Measurements from ENCODE around the gene CCDC126. TPM values are rescaled to one million over a fixed set of nuclear protein-coding genes. Genes with fewer than 3 reads are reported as not detected.
"Not testable (repeated sequence)": the region's sequence is repeated elsewhere in the genome, so short reads cannot be mapped to it uniquely, and the experiment has no call there.

CCDC126 gene
- polyA plus RNA-seq: 1 to 10 TPM; 4.5 to 5.3 TPM

DNA sequence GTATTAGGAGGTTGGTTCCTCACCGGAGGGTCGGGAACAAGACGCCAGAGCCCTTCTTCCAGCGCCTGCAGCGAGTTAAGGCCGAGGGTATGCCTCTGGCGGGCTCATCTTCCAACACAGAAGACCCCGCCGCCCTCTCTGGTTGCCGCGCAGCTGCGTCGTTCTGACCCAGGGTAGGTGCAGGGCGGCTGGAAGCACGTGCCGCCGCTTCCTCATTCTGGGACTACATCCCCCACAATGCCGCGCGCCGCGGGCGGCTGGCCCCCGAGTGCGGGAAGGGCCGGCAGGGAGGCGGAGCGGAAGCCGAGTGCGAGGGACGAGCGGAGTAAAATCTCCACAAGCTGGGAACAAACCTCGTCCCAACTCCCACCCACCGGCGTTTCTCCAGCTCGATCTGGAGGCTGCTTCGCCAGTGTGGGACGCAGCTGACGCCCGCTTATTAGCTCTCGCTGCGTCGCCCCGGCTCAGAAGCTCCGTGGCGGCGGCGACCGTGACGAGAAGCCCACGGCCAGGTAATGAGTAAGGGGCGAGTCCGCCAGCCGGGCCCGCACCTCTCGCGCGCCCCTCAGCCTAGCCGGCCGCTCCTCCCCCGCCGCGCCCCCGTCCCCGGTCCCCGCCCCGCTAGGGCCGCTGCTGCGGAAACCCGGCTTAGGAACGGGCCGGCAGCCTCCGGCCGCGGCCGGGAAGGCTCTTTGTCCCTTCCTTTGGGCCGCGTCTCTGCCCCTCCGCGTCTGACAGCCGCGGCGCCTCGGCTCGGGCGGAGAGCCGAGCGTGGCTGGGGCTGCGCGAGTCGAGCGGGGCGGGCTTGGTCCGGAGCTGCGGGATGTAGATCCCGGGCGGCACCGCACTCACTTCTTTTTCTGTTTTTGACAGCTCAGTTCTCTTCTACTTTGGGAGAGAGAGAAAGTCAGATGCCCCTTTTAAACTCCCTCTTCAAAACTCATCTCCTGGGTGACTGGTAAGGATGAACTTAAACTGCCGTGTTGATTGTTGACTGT lies at the start of gene CCDC126:
Gene CCDC126, plus strand, starts transcription at position 289 of the 998 bp plus-strand sequence. CDS start 13,934 bp downstream, outside the sequence.
- Histone ChIP-seq H3K27ac (ENCODE audit: low read depth in 2 of 2, low read length in 1 of 2) (peak within 1 kb of the TSS; percentile 97), H3K4me1 (ENCODE audit: control insufficient read depth in 2 of 2, insufficient read depth in 2 of 2, low read length in 1 of 2) (no peaks in the 10 kb centered on the region), H3K4me3 (ENCODE audit: low read depth in 1 of 2, low read length in 2 of 2) (peak within 1 kb of the TSS; percentile 78 to 86), H3K36me3 (ENCODE audit: control insufficient read depth in 2 of 2, insufficient read depth in 2 of 2, low read length in 1 of 2) (no peaks in the 10 kb centered on the region), H3K27me3 (ENCODE audit: control insufficient read depth in 1 of 2, insufficient read depth in 2 of 2, low read length in 2 of 2) (no peaks in the 10 kb centered on the region), H3K9me3 (ENCODE audit: control insufficient read depth in 2 of 2, insufficient read depth in 1 of 2, low read depth in 1 of 2, low read length in 1 of 2) (no peaks in the 10 kb centered on the region)
- WGBS, 2 donors: 1 to 2% methylated on average over 96 to 99 of the region's 99 CpGs

- Histone ChIP-seq H3K4me3 (ENCODE audit: low read depth in 1 of 2, low read length in 2 of 2) (no peak overlapping the region), H3K4me1 (ENCODE audit: control insufficient read depth in 2 of 2, insufficient read depth in 2 of 2, low read length in 1 of 2) (no peaks in the 10 kb centered on the region)
- 89 to 92% methylated on average over 4 of the region's 4 CpGs for WGBS, 2 donors
These were observed 49.5 kb upstream of the CCDC126 start for GRCh38 chr7:23547662-23548061.

DNA sequence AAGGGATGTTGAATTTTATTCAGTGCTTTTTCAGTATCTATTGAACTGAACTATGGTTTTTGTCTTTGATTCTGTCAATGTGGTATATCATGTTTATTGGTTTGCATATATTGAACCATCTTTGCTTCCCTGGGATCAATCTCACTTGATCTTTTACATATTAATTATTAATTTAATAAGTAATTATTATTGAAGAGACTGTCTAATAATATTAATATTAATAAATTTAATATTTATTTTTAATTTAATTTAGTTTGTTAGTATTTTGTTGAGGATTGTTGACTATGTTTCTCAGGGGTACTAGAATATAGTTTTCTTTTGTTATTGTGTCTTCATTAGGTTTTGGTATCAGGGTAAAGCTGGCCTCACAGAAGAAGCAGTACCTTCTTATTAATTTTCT lies 38.9 kb upstream of the CCDC126 start:
- Histone ChIP-seq H3K27ac (ENCODE audit: low read depth in 2 of 2, low read length in 1 of 2) (no peak overlapping the region), H3K27me3 (ENCODE audit: control insufficient read depth in 1 of 2, insufficient read depth in 2 of 2, low read length in 2 of 2) (no peaks in the 10 kb centered on the region), H3K9me3 (ENCODE audit: control insufficient read depth in 2 of 2, insufficient read depth in 1 of 2, low read depth in 1 of 2, low read length in 1 of 2) (no peaks in the 10 kb centered on the region), H3K4me1 (ENCODE audit: control insufficient read depth in 2 of 2, insufficient read depth in 2 of 2, low read length in 1 of 2) (no peaks in the 10 kb centered on the region), H3K36me3 (ENCODE audit: control insufficient read depth in 2 of 2, insufficient read depth in 2 of 2, low read length in 1 of 2) (no peaks in the 10 kb centered on the region), H3K4me3 (ENCODE audit: low read depth in 1 of 2, low read length in 2 of 2) (no peak overlapping the region)

More at GRCh38 chr7:23547662-23548061, 49.5 kb upstream of the CCDC126 start:
- Histone ChIP-seq H3K27me3 (ENCODE audit: control insufficient read depth in 1 of 2, insufficient read depth in 2 of 2, low read length in 2 of 2) (no peaks in the 10 kb centered on the region), H3K9me3 (ENCODE audit: control insufficient read depth in 2 of 2, insufficient read depth in 1 of 2, low read depth in 1 of 2, low read length in 1 of 2) (no peaks in the 10 kb centered on the region), H3K36me3 (ENCODE audit: control insufficient read depth in 2 of 2, insufficient read depth in 2 of 2, low read length in 1 of 2) (no peaks in the 10 kb centered on the region), H3K27ac (ENCODE audit: low read depth in 2 of 2, low read length in 1 of 2) (no peak overlapping the region)

DNA sequence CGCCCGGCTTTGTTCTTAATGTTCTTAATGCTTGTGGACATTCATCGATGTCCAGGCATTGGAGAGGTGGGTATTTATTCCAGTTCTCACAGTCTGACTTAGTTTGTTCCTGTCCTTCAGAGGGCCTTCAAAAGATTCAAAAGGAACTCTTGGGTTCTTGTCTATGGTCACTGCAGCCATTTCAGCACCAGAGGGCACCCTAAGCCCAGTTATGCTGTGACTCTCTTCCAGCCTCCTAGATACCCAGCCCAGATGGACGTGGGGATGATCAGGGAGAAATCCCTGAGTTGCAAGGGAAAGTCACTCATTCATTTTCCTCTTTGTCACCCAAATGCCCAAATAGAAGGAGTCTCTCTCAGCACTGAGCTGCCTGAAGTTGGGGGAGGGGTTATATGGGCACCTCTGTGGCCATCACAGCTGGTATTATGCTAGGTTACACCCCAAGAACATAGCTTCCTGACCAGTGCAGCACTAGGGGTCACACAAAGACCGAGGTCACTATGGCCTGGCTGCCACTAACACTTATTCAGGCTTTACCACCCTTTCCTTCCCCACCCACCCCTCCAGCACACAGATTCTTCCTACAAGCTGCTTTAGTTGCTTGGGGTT lies 26.5 kb upstream of the CCDC126 start:
- no peak overlapping the region for H3K27ac ChIP-seq (ENCODE audit: low read depth in 2 of 2, low read length in 1 of 2)
- WGBS, 2 donors: 32 to 37% methylated on average over 5 of the region's 5 CpGs
- no peaks in the 10 kb centered on the region for H3K9me3 ChIP-seq (ENCODE audit: control insufficient read depth in 2 of 2, insufficient read depth in 1 of 2, low read depth in 1 of 2, low read length in 1 of 2)
- no peak overlapping the region for H3K4me3 ChIP-seq (ENCODE audit: low read depth in 1 of 2, low read length in 2 of 2)
- H3K27me3 ChIP-seq (ENCODE audit: control insufficient read depth in 1 of 2, insufficient read depth in 2 of 2, low read length in 2 of 2): no peaks in the 10 kb centered on the region
- no peaks in the 10 kb centered on the region for H3K36me3 ChIP-seq (ENCODE audit: control insufficient read depth in 2 of 2, insufficient read depth in 2 of 2, low read length in 1 of 2)
- H3K4me1 ChIP-seq (ENCODE audit: control insufficient read depth in 2 of 2, insufficient read depth in 2 of 2, low read length in 1 of 2): no peaks in the 10 kb centered on the region

GRCh38 chr7:23581975-23582374 lies 15.2 kb upstream of the CCDC126 start:
- not testable (repeated sequence) for H3K4me1 ChIP-seq (ENCODE audit: control insufficient read depth in 2 of 2, insufficient read depth in 2 of 2, low read length in 1 of 2); H3K27me3 ChIP-seq (ENCODE audit: control insufficient read depth in 1 of 2, insufficient read depth in 2 of 2, low read length in 2 of 2); H3K27ac ChIP-seq (ENCODE audit: low read depth in 2 of 2, low read length in 1 of 2); H3K9me3 ChIP-seq (ENCODE audit: control insufficient read depth in 2 of 2, insufficient read depth in 1 of 2, low read depth in 1 of 2, low read length in 1 of 2); H3K4me3 ChIP-seq (ENCODE audit: low read depth in 1 of 2, low read length in 2 of 2); H3K36me3 ChIP-seq (ENCODE audit: control insufficient read depth in 2 of 2, insufficient read depth in 2 of 2, low read length in 1 of 2)
- 93 to 94% methylated on average over 1 of the region's 1 CpG for WGBS, 2 donors

DNA sequence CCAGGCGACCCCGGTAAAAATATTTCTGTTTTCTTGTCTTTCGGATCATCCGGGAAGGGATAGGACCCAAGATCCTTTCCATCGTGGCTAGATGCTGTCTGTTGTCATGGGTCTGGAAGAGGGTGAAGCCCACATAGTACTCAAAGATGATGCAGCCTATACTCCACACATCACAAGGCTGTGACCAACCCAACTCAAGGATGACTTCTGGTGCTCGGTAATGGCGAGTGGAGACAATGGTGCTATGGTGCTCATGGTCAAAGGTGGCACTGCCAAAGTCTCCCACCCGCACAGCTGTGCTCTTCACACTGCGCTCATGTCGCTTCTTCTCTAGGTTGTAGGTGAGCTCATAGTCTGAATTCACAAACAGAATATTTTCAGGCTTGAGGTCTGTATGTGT lies 11.9 kb upstream of the CCDC126 start:
- not testable (repeated sequence) for H3K9me3 ChIP-seq (ENCODE audit: control insufficient read depth in 2 of 2, insufficient read depth in 1 of 2, low read depth in 1 of 2, low read length in 1 of 2); H3K4me3 ChIP-seq (ENCODE audit: low read depth in 1 of 2, low read length in 2 of 2); H3K27me3 ChIP-seq (ENCODE audit: control insufficient read depth in 1 of 2, insufficient read depth in 2 of 2, low read length in 2 of 2); H3K4me1 ChIP-seq (ENCODE audit: control insufficient read depth in 2 of 2, insufficient read depth in 2 of 2, low read length in 1 of 2); H3K36me3 ChIP-seq (ENCODE audit: control insufficient read depth in 2 of 2, insufficient read depth in 2 of 2, low read length in 1 of 2); H3K27ac ChIP-seq (ENCODE audit: low read depth in 2 of 2, low read length in 1 of 2)
- 96 to 97% methylated on average over 10 of the region's 10 CpGs for WGBS, 2 donors

- H3K9me3 ChIP-seq (ENCODE audit: control insufficient read depth in 2 of 2, insufficient read depth in 1 of 2, low read depth in 1 of 2, low read length in 1 of 2): no peaks in the 10 kb centered on the region
- WGBS, 2 donors: 92% methylated on average over 34 of the region's 34 CpGs
- H3K27ac ChIP-seq (ENCODE audit: low read depth in 2 of 2, low read length in 1 of 2): no peak overlapping the region
- no peaks in the 10 kb centered on the region for H3K4me1 ChIP-seq (ENCODE audit: control insufficient read depth in 2 of 2, insufficient read depth in 2 of 2, low read length in 1 of 2)
- no peak overlapping the region for H3K4me3 ChIP-seq (ENCODE audit: low read depth in 1 of 2, low read length in 2 of 2)
- H3K36me3 ChIP-seq (ENCODE audit: control insufficient read depth in 2 of 2, insufficient read depth in 2 of 2, low read length in 1 of 2): no peaks in the 10 kb centered on the region
- no peaks in the 10 kb centered on the region for H3K27me3 ChIP-seq (ENCODE audit: control insufficient read depth in 1 of 2, insufficient read depth in 2 of 2, low read length in 2 of 2)
These were observed 11.0 kb upstream of the CCDC126 start for GRCh38 chr7:23586159-23586558.

DNA sequence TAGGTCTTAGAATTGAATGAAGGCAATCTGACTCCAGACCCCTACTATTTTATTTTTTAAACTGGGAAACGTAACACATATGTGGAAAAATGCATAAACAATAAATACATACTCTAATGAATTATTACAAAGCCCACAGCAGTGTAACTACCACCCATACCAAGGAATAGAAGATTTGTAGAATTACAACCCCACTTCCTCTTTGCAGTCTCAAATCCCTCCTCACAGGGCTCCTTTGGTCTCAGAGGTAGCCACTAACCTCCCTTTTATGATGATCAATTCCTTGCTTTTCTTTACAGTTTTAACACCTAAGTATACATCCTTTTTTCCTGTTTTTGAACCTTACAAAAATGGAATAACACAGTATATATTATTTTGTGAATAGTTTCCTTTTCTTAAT lies 6.7 kb upstream of the CCDC126 start:
- Histone ChIP-seq H3K4me1 (ENCODE audit: control insufficient read depth in 2 of 2, insufficient read depth in 2 of 2, low read length in 1 of 2) (no peaks in the 10 kb centered on the region), H3K27me3 (ENCODE audit: control insufficient read depth in 1 of 2, insufficient read depth in 2 of 2, low read length in 2 of 2) (no peaks in the 10 kb centered on the region), H3K36me3 (ENCODE audit: control insufficient read depth in 2 of 2, insufficient read depth in 2 of 2, low read length in 1 of 2) (no peaks in the 10 kb centered on the region), H3K4me3 (ENCODE audit: low read depth in 1 of 2, low read length in 2 of 2) (no peak overlapping the region), H3K27ac (ENCODE audit: low read depth in 2 of 2, low read length in 1 of 2) (no peak overlapping the region), H3K9me3 (ENCODE audit: control insufficient read depth in 2 of 2, insufficient read depth in 1 of 2, low read depth in 1 of 2, low read length in 1 of 2) (no peaks in the 10 kb centered on the region)
- WGBS, 2 donors: 73 to 80% methylated on average over 1 of the region's 1 CpG

DNA sequence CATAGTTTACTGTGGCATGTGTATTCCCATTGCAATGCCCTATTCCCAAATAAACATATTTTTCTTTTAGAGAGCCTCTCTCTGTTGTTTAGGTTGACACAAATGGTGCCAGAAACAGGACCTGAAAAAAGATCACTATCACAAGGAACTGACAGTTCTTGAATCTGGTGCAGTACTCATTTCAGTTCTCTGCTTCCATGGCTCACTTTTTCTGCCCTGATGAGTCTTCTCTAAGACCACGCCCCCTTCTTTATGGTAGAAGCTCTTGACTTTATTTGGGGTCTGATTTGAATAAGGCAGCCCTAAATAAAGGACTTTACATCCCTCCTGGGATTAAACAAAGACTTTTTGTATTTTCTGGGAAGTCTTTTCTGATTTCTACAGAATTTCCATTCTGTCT lies 3.5 kb upstream of the CCDC126 start:
- Histone ChIP-seq H3K9me3 (ENCODE audit: control insufficient read depth in 2 of 2, insufficient read depth in 1 of 2, low read depth in 1 of 2, low read length in 1 of 2) (no peaks in the 10 kb centered on the region), H3K4me1 (ENCODE audit: control insufficient read depth in 2 of 2, insufficient read depth in 2 of 2, low read length in 1 of 2) (no peaks in the 10 kb centered on the region), H3K36me3 (ENCODE audit: control insufficient read depth in 2 of 2, insufficient read depth in 2 of 2, low read length in 1 of 2) (no peaks in the 10 kb centered on the region), H3K27ac (ENCODE audit: low read depth in 2 of 2, low read length in 1 of 2) (no peak overlapping the region), H3K4me3 (ENCODE audit: low read depth in 1 of 2, low read length in 2 of 2) (no peak overlapping the region), H3K27me3 (ENCODE audit: control insufficient read depth in 1 of 2, insufficient read depth in 2 of 2, low read length in 2 of 2) (no peaks in the 10 kb centered on the region)
- 69 to 76% methylated on average over 1 of the region's 1 CpG for WGBS, 2 donors
